CD1c-positive myeloid dendritic cell (primary cell): Measurements from ENCODE around the gene LCORL.
"Not testable (repeated sequence)": the region's sequence is repeated elsewhere in the genome, so short reads cannot be mapped to it uniquely, and the experiment has no call there.

Experiments used
- DNase-seq: peaks from one replicate; pipeline ENCODE4 v3.0.0-alpha.2; 2016; ENCODE audit errors: extremely low spot score

The LCORL gene

GRCh38 chr4:18020145-18020670, 1.3 kb downstream of the LCORL start:
- peak; percentile 20 for DNase-seq

GRCh38 chr4:18014269-18014668, 7.3 kb downstream of the LCORL start:
- DNase-seq, result no peak

- DNase-seq, result no peak
Measured at GRCh38 chr4:18012807-18013462, 8.6 kb downstream of the LCORL start.

- DNase-seq, result no peak
Measured at GRCh38 chr4:18012134-18012806, 9.3 kb downstream of the LCORL start.

- DNase-seq, result no peak
Measured at GRCh38 chr4:18007625-18008024, 13.9 kb downstream of the LCORL start.

GRCh38 chr4:18006432-18006831, 15.1 kb downstream of the LCORL start:
- not testable (repeated sequence) for DNase-seq

- no peak for DNase-seq
Measured at GRCh38 chr4:17997129-17997528, 24.4 kb downstream of the LCORL start.

- no peak for DNase-seq
Measured at GRCh38 chr4:17995165-17995564, 26.4 kb downstream of the LCORL start.

GRCh38 chr4:17985832-17986231, 35.7 kb downstream of the LCORL start:
- DNase-seq, result no peak

- DNase-seq, result no peak
Measured at GRCh38 chr4:17981063-17981462, 40.5 kb downstream of the LCORL start.

GRCh38 chr4:17968721-17969120, 52.8 kb downstream of the LCORL start:
- DNase-seq, result no peak

GRCh38 chr4:17967078-17967477, 54.5 kb downstream of the LCORL start:
- DNase-seq, result no peak

- DNase-seq, result no peak
Measured at GRCh38 chr4:17966312-17966711, 55.2 kb downstream of the LCORL start.

- no peak for DNase-seq
Measured at GRCh38 chr4:17964576-17964975, 57.0 kb downstream of the LCORL start.

GRCh38 chr4:17962171-17962570, 59.4 kb downstream of the LCORL start:
- no peak for DNase-seq

- DNase-seq, result no peak
Measured at GRCh38 chr4:17961249-17961648, 60.3 kb downstream of the LCORL start.

- no peak for DNase-seq
Measured at GRCh38 chr4:17958181-17958580, 63.4 kb downstream of the LCORL start.

- DNase-seq, result no peak
Measured at GRCh38 chr4:17957688-17958087, 63.9 kb downstream of the LCORL start.

GRCh38 chr4:17956245-17956644, 65.3 kb downstream of the LCORL start:
- DNase-seq, result no peak

GRCh38 chr4:17945303-17945702, 76.3 kb downstream of the LCORL start:
- no peak for DNase-seq

GRCh38 chr4:17941731-17942130, 79.8 kb downstream of the LCORL start:
- DNase-seq, result no peak

GRCh38 chr4:17939054-17939453, 82.5 kb downstream of the LCORL start:
- no peak for DNase-seq

- no peak for DNase-seq
Measured at GRCh38 chr4:17934286-17934685, 87.3 kb downstream of the LCORL start.
